ENCODE results near the gene CAPG. TPM values are rescaled to one million over a fixed set of nuclear protein-coding genes. Genes with fewer than 3 reads are reported as not detected.

CAPG gene
- polyA plus RNA-seq, 1 donor (not counting 4 experiments of a cell fraction or from before 2014, with no cell fraction given), result 466 TPM

DNA sequence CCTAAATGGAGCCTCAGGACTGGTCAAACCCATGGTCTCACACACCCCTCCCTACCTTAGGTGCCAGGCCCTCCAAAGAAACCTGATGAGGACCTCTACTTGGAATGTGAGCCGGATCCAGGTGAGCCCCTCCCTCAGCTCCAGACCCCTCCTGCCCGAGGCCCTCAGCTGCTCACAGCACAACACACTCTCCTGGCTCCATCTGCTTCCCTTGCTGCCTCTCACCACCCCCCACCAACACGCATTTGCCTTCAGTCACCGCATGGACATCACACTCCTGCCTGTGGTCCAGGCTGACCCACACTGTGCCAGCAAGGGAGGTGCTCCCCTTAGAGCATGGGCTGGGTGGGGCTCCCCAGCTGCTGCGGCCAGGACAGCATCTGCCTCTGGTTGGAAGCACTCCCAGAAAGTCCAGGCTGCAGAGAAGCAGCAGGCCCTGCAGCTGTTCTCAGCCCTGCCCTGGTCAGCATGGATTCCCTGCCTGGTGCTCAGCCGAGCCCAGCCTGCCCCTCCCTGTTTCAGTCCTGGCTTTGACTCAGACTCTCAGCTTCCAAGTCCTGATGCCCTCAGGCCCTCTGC lies 23.4 kb upstream of the CAPG start:
- no peaks in the 10 kb centered on the region for H3K36me3 ChIP-seq (ENCODE audit: control insufficient read depth in 2 of 2, extremely low read depth in 1 of 2, insufficient read depth in 2 of 2, low read length in 2 of 2)
- H3K4me2 ChIP-seq (ENCODE audit: control insufficient read depth, extremely low read depth, insufficient read depth, low read depth, low read length), result no peak overlapping the region
- dilution Hi-C loops (cut with MboI; ENCODE audit: extremely low pct_ligation_motif_present, low sequenced_read_pairs), result no loop called here
- H3K9ac ChIP-seq (ENCODE audit: control insufficient read depth, extremely low read depth, insufficient read depth, low read length), result no peak overlapping the region
- H3K4me1 ChIP-seq (ENCODE audit: control insufficient read depth, extremely low read depth, insufficient read depth, low read length), result peaks cover 25% of the 10 kb centered on the region
- no peaks in the 10 kb centered on the region for H3K27me3 ChIP-seq (ENCODE audit: control insufficient read depth, extremely low read depth, insufficient read depth, low read length)
- FAIRE-seq (peak; percentile 61), DNase-seq (ENCODE audit: low read depth, low spot score) (peak; percentile 78)
- peak overlapping the region; percentile 29 for H2AFZ ChIP-seq (ENCODE audit: control insufficient read depth, low read length)
- no peak overlapping the region for H3K27ac ChIP-seq (ENCODE audit: control insufficient read depth, insufficient read depth, low read length)
- H3K9me1 ChIP-seq (ENCODE audit: control insufficient read depth, extremely low read depth, insufficient read depth, low read length), result no peaks in the 10 kb centered on the region
- no peak for TF ChIP-seq EZH2 (IDR thresholded peaks at IDR 0.05; ENCODE audit: low read length)
- TF ChIP-seq, protein P1, sequence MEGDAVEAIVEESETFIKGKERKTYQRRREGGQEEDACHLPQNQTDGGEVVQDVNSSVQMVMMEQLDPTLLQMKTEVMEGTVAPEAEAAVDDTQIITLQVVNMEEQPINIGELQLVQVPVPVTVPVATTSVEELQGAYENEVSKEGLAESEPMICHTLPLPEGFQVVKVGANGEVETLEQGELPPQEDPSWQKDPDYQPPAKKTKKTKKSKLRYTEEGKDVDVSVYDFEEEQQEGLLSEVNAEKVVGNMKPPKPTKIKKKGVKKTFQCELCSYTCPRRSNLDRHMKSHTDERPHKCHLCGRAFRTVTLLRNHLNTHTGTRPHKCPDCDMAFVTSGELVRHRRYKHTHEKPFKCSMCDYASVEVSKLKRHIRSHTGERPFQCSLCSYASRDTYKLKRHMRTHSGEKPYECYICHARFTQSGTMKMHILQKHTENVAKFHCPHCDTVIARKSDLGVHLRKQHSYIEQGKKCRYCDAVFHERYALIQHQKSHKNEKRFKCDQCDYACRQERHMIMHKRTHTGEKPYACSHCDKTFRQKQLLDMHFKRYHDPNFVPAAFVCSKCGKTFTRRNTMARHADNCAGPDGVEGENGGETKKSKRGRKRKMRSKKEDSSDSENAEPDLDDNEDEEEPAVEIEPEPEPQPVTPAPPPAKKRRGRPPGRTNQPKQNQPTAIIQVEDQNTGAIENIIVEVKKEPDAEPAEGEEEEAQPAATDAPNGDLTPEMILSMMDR (optimal IDR thresholded peaks at IDR 0.05 in 1 of 3, IDR thresholded peaks at IDR 0.05 in 1 of 3, conservative IDR thresholded peaks at IDR 0.05 in 1 of 3; ENCODE audit: extremely low read depth in 1 of 3, insufficient read depth in 2 of 3, low read length in 3 of 3), result no peak
- no peaks in the 10 kb centered on the region for H3K79me2 ChIP-seq (ENCODE audit: control insufficient read depth, insufficient read depth, low read length)
- H3K4me3 ChIP-seq (ENCODE audit: control insufficient read depth in 2 of 3, extremely low read depth in 1 of 3, insufficient read depth in 2 of 3, low read depth in 1 of 3, low read length in 3 of 3), result no peak overlapping the region
- no peaks in the 10 kb centered on the region for H4K20me1 ChIP-seq (ENCODE audit: control insufficient read depth, extremely low read depth, insufficient read depth, low read length)
- no peaks in the 10 kb centered on the region for H3K9me3 ChIP-seq (ENCODE audit: control insufficient read depth, low read depth, low read length)

DNA sequence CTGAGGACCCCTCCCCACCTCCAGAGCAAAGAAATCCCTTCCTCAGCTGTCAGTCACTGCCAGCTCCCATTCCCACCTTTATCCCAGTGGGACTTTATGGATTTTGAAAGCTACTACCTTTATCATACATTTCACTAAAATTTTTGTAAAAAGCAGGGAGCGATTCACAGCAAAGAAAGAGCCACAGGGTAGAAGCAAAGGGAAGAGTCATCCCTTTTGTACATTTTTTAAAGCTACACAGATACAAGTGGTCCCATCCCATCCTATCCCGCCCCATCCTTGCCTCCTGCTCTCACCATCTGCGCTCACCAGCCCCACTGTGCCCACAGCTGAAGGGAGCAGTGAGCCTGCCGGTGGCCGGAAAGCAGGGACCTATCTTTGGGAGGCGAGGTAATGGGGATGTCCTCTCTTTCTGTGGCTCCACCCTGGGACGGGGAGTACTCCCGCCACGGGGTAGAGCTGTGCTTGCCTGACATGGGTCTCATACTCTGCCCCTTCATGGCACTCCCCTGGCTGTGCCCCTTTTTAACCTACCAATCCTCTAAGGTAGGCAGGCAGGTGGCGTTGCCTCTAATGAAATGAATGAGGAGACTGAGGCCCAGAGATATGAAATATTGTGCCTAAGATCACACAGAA lies 21.5 kb upstream of the CAPG start:
- H3K9me1 ChIP-seq (ENCODE audit: control insufficient read depth, extremely low read depth, insufficient read depth, low read length), result no peaks in the 10 kb centered on the region
- H3K27me3 ChIP-seq (ENCODE audit: control insufficient read depth, extremely low read depth, insufficient read depth, low read length), result no peaks in the 10 kb centered on the region
- no peaks in the 10 kb centered on the region for H3K79me2 ChIP-seq (ENCODE audit: control insufficient read depth, insufficient read depth, low read length)
- H3K27ac ChIP-seq (ENCODE audit: control insufficient read depth, insufficient read depth, low read length), result no peak overlapping the region
- H2AFZ ChIP-seq (ENCODE audit: control insufficient read depth, low read length), result no peak overlapping the region
- H3K36me3 ChIP-seq (ENCODE audit: control insufficient read depth in 2 of 2, extremely low read depth in 1 of 2, insufficient read depth in 2 of 2, low read length in 2 of 2), result no peaks in the 10 kb centered on the region
- H4K20me1 ChIP-seq (ENCODE audit: control insufficient read depth, extremely low read depth, insufficient read depth, low read length), result no peaks in the 10 kb centered on the region
- dilution Hi-C loops (cut with MboI; ENCODE audit: extremely low pct_ligation_motif_present, low sequenced_read_pairs), result no loop called here
- no peaks in the 10 kb centered on the region for H3K9me3 ChIP-seq (ENCODE audit: control insufficient read depth, low read depth, low read length)
- no peak for DNase-seq (ENCODE audit: low read depth, low spot score)
- H3K9ac ChIP-seq (ENCODE audit: control insufficient read depth, extremely low read depth, insufficient read depth, low read length), result no peak overlapping the region
- no peak for FAIRE-seq
- H3K4me2 ChIP-seq (ENCODE audit: control insufficient read depth, extremely low read depth, insufficient read depth, low read depth, low read length), result no peak overlapping the region
- no peak overlapping the region for H3K4me3 ChIP-seq (ENCODE audit: control insufficient read depth in 2 of 3, extremely low read depth in 1 of 3, insufficient read depth in 2 of 3, low read depth in 1 of 3, low read length in 3 of 3)
- TF ChIP-seq, protein P1 (optimal IDR thresholded peaks at IDR 0.05 in 1 of 3, IDR thresholded peaks at IDR 0.05 in 1 of 3, conservative IDR thresholded peaks at IDR 0.05 in 1 of 3; ENCODE audit: extremely low read depth in 1 of 3, insufficient read depth in 2 of 3, low read length in 3 of 3), result no peak
- TF ChIP-seq EZH2 (IDR thresholded peaks at IDR 0.05; ENCODE audit: low read length), result no peak
- peaks cover 14% of the 10 kb centered on the region for H3K4me1 ChIP-seq (ENCODE audit: control insufficient read depth, extremely low read depth, insufficient read depth, low read length)

All from keratinocyte (primary cell).